NCI-H82 (cell line): ENCODE data around the gene XRN1.
"Not testable (repeated sequence)": the region's sequence is repeated elsewhere in the genome, so short reads cannot be mapped to it uniquely, and the experiment has no call there.

ENCODE experiments used
- DNase-seq: peaks from one replicate; lab custom pipeline; 2025; lab: John Stamatoyannopoulos, UW

The XRN1 gene

GRCh38 chr3:142438096-142438495 lies 9.7 kb downstream of the XRN1 start:
- not testable (repeated sequence) for DNase-seq

DNA sequence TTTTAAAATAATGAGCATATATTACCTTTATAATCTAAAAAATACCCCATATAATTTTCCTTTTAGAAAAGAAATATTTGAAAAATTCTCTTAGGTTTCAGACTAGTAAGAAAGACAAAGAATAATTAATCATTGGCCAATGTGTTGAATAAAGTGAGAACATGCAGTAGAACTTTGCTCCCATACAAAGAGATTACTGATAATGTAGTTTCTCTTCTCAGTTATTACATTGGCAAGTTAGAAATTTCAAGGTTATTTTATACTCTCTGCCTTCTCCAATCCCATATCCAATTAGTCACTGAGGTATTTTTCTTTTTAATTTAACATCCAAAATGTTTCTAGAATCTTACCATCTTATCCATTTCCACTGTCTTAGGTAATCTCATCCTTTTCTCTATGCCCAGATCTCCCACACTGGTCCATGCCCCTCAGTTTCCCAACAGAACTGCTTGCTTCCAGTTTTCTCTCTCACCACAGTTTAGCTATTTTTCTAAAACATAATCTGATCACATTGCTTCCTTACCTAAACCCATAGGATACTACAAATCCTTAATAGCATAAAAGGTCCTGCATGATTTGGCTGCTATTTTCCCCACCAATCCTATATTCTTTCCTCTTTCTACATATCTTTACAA lies 10.8 kb downstream of the XRN1 start:
- no peak for DNase-seq

GRCh38 chr3:142434503-142434902 lies 13.3 kb downstream of the XRN1 start:
- no peak for DNase-seq

DNA sequence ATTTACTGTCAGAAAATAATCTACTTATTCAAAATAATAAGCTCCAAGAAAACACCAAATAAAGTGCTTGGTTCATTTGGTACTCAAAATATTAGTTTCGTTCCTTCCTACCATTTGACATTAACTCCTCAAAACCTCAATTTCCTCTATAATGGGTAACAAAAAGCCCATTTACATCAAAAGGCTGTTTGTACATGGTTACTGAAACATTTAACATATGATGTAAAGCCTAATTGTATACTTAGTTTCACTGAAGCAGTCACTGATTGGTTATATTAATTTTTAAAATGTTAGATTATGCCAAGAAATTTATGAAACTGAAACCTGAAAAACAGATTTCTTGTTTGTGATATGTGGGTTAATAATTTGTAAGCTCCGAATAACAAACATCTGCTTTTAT lies 14.7 kb downstream of the XRN1 start:
- DNase-seq = no peak

DNA sequence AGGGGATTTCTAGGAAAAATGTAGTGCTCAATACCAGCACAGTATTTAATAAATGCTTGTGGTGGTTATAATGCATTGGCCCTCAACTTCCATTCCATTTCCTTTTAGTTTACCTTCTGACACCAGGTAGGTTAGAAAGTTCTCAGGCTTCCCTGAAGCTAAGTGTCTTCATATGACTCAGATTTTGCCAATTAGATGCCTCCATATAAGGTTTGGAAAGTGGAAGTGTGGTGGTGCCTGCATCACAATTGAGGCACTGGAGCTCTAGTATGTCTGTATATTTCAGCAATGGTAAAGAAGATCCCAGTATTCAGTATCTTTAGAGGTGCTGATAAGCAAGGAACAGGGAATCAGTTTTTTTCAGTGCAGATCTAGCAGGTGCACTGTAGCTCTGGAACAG lies 18.3 kb downstream of the XRN1 start:
- no peak for DNase-seq

DNA sequence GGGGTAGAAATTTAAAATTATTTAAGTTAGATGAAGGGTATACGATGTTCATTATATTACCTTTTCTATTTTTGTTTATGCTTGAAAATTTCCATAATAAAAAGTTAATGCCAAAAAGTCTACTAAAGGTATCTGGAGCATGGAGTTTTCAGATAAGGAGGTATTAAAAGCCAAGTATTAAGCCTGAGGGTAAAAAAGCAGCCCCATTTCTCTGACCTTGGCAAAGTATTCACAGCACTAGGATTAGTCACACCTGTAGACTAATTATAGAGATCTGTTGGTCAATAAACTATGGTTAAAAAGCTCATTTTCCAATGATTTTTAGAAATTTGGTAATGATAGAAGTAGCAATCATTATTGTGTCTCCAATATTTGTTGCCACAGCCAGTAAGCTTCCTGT lies 23.1 kb downstream of the XRN1 start:
- DNase-seq = no peak

DNA sequence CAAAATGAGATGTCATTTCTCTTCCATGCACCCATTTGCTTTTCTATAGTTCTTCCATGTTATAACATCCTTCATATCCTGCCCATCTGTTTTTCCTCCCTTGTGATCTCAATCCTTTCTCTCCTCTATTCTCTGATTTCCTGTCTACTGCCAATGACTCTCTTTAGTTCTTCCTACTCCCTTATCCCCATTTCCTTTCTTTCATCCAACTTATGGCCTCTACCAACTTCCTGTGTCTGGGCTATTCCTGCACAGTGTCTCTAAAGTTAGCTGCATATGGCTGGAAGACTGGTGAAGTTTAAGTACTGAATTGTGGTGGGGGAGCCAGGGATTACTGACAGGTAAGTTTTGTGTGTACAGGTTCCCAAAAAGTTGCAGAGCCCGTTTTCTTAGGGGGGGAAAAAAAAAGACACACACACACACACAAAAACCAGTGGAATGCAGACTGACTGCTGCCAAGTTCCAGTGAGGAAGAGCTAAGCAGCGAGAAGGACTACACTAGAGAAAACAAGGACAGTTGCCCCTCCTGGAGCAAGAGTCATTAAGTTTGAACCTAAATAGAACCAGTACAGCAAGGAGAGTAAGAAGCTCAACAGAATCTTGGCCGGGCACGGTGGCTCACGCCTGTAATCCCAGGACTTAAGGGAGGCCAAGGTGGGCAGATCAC lies 28.8 kb downstream of the XRN1 start:
- DNase-seq = no peak

DNA sequence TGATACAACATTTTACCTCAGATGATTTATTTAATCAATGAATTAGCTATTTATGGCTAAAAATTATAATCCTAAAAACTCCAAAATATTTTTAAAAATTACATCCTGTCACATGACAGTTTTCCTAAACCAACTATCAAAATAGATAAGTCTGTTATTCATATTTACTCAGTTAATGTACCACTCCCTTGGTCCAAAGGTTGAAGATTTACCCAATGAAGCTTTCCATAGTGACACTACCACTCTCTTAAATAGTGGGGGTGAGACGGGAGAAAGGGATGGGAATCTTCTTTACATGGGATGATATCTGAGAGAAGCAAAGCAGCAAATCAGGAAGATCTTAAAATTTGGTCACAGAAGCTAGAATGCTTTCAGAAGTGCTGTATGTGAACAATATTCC lies 30.5 kb downstream of the XRN1 start:
- DNase-seq = no peak

GRCh38 chr3:142400537-142400936 lies 47.3 kb downstream of the XRN1 start:
- not testable (repeated sequence) for DNase-seq

GRCh38 chr3:142394921-142395622 lies 52.8 kb downstream of the XRN1 start:
- no peak for DNase-seq

GRCh38 chr3:142385078-142385477 lies 62.8 kb downstream of the XRN1 start:
- DNase-seq = no peak

DNA sequence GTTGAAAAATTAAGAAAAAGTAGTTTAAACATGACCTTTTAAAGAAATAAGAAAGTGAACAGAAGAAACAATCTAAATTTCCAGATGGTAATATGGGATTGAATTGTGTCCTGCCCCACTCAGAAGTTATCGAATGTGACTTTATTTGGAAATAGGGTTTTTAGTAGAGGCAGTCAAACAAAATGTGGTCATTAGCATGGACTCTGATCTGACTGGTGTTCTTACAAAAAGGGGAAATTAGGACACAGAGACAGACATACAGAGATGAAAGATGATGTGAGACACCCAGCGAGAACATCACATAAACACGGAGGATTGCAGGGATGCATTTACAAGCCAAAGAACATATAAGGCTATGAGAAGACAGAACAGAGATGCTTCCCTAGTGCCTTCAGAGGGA lies 73.2 kb downstream of the XRN1 start:
- no peak for DNase-seq

DNA sequence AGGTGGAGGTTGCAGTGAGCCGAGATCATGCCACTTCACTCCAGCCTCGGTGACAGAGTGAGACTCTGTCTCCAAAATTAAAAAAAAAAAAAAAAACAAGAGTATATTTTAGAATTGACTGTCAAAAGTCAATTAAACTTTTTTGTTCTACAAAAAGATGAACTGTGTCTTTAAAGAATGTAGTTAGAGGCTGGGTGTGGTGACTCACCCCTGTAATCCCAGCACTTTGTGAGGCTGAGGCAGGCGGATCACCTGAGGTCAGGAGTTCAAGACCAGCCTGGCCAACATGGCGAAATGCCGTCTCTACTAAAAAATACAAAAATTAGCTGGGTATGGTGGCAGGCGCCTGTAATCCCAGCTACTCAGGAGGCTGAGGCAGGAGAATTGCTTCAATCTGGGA lies 78.3 kb downstream of the XRN1 start:
- not testable (repeated sequence) for DNase-seq

GRCh38 chr3:142366434-142366833 lies 81.4 kb downstream of the XRN1 start:
- peak; percentile 48 for DNase-seq

DNA sequence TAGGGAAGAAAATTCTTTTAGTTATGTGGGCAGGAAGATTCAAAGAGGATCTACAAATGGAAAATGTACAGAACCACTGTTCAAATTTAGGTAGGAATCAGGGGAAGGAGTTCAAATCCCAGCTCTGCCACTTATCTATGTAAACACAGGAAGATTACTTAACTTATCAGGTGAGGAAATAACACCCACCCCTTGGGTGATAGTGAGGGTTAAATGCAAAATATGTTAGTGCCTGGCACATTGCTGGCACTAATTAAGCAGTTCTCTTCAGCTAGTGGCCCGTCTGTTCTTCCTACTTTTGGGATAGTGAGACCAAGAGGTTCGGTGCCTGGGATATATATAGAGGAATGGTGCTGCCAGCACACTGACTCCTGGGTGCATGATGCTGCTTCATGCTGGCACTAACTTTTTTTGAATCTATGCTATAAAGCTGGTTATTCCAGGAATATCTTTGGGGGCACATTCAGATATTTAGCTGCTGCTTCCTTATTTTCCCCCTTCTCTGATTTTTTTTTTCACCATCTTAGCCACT lies 83.8 kb downstream of the XRN1 start:
- DNase-seq = no peak

DNA sequence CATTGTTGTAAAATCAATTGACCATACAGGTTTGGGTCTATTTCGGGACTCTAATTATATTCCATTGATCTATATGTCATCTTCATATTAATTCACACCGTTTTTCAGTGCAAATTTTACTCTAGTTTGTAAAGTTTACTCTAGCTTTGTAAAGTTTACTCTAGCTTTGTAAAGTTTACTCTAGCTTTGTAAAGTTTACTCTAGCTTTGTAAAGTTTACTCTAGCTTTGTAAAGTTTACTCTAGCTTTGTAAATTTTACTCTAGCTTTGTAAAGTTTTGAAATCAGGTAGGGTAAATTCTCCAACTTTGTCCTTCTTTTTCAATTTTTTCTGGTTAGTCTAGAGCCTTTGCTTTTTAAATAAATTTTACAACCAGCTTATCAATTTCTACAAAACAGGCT lies 84.4 kb downstream of the XRN1 start:
- DNase-seq = not testable (repeated sequence)

GRCh38 chr3:142359367-142359766 lies 88.5 kb downstream of the XRN1 start:
- no peak for DNase-seq

DNA sequence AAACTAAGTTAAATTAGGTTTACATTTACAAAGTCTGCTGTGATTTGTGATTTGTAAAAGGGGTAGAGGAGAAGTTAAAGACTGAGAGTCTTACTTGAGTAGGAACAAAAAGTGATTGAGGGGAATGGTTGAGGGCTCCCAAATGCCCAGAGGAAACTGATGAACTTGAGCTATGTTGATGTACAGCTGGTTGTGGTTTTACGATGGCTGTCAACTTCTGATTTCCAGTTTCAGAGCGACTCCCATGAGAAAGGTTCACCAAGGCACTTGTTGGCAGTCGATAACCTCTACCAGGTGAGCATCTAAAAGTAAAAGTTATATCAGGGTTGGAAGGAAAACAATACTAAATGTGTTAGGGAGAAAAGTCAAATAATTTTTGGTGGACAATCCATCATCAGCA lies 91.0 kb downstream of the XRN1 start:
- no peak for DNase-seq

DNA sequence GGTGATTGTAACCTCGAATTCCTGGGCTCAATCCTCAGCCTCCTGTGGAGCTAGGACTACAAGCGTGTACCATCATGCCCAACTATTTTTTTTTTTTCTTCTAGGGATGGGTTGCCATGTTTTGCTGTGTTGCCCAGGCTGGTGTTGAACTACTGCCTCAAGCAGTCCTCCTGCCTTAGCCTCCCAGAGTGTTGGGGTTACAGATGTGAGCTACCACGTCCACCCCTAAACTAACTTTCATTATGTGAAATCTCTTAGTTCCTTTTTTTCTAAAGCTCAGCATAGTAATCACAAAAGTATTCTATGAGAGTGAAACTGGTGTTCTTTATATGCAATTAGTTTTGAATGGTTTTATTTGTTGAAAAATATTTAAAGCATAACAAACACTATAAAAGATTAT lies 92.1 kb downstream of the XRN1 start:
- DNase-seq = no peak

DNA sequence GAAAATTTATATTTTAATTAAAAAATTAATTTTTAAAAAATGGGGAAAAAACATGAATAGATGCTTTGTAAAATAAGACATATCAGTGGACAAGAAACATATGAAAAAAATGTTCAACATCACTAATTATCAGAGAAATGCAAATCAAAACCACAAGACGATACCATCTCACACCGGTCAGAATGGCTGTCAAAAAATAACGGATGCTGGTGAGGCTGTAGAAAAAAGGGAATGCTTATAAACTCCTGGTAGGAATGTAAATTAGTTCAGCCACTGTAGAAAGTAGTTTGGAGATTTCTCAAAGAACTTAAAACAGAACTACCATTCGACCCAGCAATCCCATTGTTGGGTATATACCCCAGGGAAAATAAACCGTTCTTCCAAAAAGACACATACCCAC lies 93.8 kb downstream of the XRN1 start:
- DNase-seq = no peak

DNA sequence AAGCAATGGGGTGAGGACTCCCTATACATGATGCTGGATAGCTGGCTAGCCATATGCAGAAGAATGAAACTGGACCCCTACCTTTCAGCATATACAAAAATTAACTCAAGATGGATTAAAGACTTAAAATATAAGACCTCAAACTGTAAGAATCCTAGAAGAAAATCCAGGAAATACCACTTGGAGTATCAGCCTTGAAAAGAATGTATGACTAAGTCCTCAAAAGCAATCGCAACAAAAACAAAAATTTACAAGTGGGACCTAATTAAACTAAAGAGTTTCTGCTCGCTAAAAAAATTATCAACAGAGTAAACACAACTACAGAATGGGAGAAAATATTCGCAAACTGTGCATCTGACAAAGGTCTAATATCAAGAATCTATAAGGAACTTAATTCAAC lies 94.3 kb downstream of the XRN1 start:
- no peak for DNase-seq

DNA sequence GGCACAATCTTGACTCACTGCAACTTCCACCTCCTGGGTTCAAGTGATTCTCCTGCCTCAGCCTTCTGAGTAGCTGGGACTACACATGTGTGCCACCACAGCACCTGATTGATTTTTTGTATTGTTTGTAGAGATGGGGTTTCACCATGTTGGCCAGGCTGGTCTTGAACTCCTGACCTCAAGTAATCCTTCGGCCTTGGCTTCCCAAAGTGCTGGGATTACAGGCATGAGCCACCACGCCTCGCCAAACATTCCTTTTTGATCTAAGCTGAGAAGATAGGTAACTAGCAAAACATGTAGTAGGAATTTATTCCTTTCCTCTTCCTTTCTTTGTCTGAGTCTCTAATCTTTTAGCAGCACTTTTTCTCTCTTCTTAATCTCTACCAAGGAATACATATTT lies 95.1 kb downstream of the XRN1 start:
- DNase-seq = not testable (repeated sequence)

DNA sequence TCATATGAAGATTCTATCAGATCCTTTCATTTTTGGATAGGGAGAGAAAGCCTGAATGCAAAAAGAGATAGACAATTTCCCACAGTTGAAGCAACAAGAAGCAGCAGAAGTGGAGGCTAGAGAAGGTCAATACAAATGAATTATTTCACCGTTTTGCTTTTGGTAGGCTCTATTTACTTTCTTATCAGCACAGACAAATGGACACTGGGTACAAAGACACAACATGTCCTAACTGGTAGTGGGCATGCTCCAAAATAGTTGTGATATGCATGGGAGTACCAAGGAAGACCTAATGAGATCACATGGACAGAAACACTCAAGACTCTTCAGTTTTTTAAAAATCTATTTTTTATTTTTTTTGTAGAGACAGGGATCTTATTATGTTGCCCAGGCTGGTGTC lies 99.4 kb downstream of the XRN1 start:
- DNase-seq = no peak
